Ishikawa (cell line): ENCODE measurements around the gene CHAT.

Experiments used
- CEBPB ChIP-seq: IDR thresholded peaks from 2 replicates; pipeline ENCODE4 v1.6.1; 2012
- CREB1 ChIP-seq: IDR thresholded peaks from 2 replicates; pipeline ENCODE4 v1.6.1; 2012; ENCODE audit warnings: low read depth
- EGR1 ChIP-seq: IDR thresholded peaks from 2 replicates; pipeline ENCODE4 v1.6.1; 2012
- EP300 ChIP-seq: IDR thresholded peaks from 2 replicates; pipeline ENCODE4 v1.6.1; 2012; ENCODE audit warnings: borderline replicate concordance
- FOXM1 ChIP-seq: IDR thresholded peaks from 2 replicates; pipeline ENCODE4 v1.6.1; 2012; ENCODE audit warnings: low read depth, borderline replicate concordance
- MAX ChIP-seq: IDR thresholded peaks from 2 replicates; pipeline ENCODE4 v1.6.1; 2012
- NFIC ChIP-seq: IDR thresholded peaks from 2 replicates; pipeline ENCODE4 v1.6.1; 2012
- RAD21 ChIP-seq: IDR thresholded peaks from 2 replicates; pipeline ENCODE4 v1.6.1; 2012; ENCODE audit warnings: low read depth
- REST ChIP-seq: IDR thresholded peaks from 2 replicates; pipeline ENCODE4 v1.6.1; 2012; ENCODE audit warnings: low read depth, mild to moderate bottlenecking
- TAF1 ChIP-seq: IDR thresholded peaks from 2 replicates; pipeline ENCODE4 v1.6.1; 2012; ENCODE audit warnings: low read depth, mild to moderate bottlenecking
- TCF12 ChIP-seq: IDR thresholded peaks from 2 replicates; pipeline ENCODE4 v1.6.1; 2012; ENCODE audit warnings: low read depth
- TEAD4 ChIP-seq: IDR thresholded peaks from 2 replicates; pipeline ENCODE4 v1.6.1; 2012
- USF1 ChIP-seq: IDR thresholded peaks from 2 replicates; pipeline ENCODE4 v1.6.1; 2012
- YY1 ChIP-seq: IDR thresholded peaks from 2 replicates; pipeline ENCODE4 v1.6.1; 2012; ENCODE audit warnings: low read depth
- ZBTB7A ChIP-seq: IDR thresholded peaks from 2 replicates; pipeline ENCODE4 v1.6.1; 2012; ENCODE audit warnings: low read depth

CHAT gene

GRCh38 chr10:49615213-49615612 is 1.4 kb downstream of the CHAT start:
- TF ChIP-seq EP300, result no peak
- TF ChIP-seq TCF12, result no peak
- no peak for TF ChIP-seq CEBPB
- TF ChIP-seq NFIC, result no peak
- TF ChIP-seq REST, result no peak
- no peak for TF ChIP-seq YY1
- TF ChIP-seq EGR1, result no peak
- no peak for TF ChIP-seq RAD21
- no peak for TF ChIP-seq TAF1

- TF ChIP-seq TCF12 (no peak), USF1 (no peak), NFIC (no peak), CREB1 (no peak), FOXM1 (no peak), RAD21 (no peak)
Observed at GRCh38 chr10:49615721-49616120, 1.9 kb downstream of the CHAT start.

GRCh38 chr10:49616421-49617101 is 2.7 kb downstream of the CHAT start:
- TF ChIP-seq MAX (no peak), NFIC (no peak), CREB1 (no peak), TCF12 (no peak), ZBTB7A (no peak), EGR1 (no peak), REST (no peak), TEAD4 (no peak), RAD21 (no peak), EP300 (no peak), TAF1 (no peak), YY1 (no peak), FOXM1 (no peak), USF1 (no peak), CEBPB (no peak)

- TF ChIP-seq USF1, result no peak
- TF ChIP-seq TAF1, result no peak
- TF ChIP-seq CEBPB, result no peak
- no peak for TF ChIP-seq EGR1
- TF ChIP-seq EP300, result no peak
- TF ChIP-seq RAD21, result no peak
- no peak for TF ChIP-seq REST
- no peak for TF ChIP-seq YY1
Observed at GRCh38 chr10:49617121-49618020, 3.5 kb downstream of the CHAT start.
